Muscle layer of colon (tissue), 2 donors: ENCODE data around the gene SH3BP4.

Experiments used
- H3K27ac ChIP-seq: one replicate; pipeline ENCODE4 v1.7.0; 2013; ENCODE audit warnings: low read depth, mild to moderate bottlenecking, low read length, moderate library complexity
- H3K27me3 ChIP-seq, 2 donors: one replicate each; pipeline ENCODE4 v1.7.0; 2013; ENCODE audit warnings: low read length in 2 of 2, mild to moderate bottlenecking in 2 of 2; ENCODE audit not compliant: insufficient read depth in 2 of 2, control insufficient read depth in 1 of 2
- H3K36me3 ChIP-seq: one replicate; pipeline ENCODE4 v1.7.0; 2013; ENCODE audit warnings: mild to moderate bottlenecking, low read length; ENCODE audit not compliant: insufficient read depth
- H3K4me1 ChIP-seq: one replicate; pipeline ENCODE4 v1.7.0; 2013; ENCODE audit warnings: mild to moderate bottlenecking, low read length; ENCODE audit not compliant: insufficient read depth
- H3K4me3 ChIP-seq, 2 donors: one replicate each; pipeline ENCODE4 v1.7.0; 2013; ENCODE audit warnings: low read length in 2 of 2, low read depth in 1 of 2, mild to moderate bottlenecking in 1 of 2, moderate library complexity in 1 of 2
- H3K9ac ChIP-seq: one replicate; pipeline ENCODE4 v1.7.0; 2013; ENCODE audit warnings: low read length
- H3K9me3 ChIP-seq: one replicate; pipeline ENCODE4 v1.7.0; 2013; ENCODE audit warnings: mild to moderate bottlenecking, low read length
- donor health status: abdominal sarcoma.
- donor health status: Adenocarcinoma of cecum.

Gene SH3BP4

DNA sequence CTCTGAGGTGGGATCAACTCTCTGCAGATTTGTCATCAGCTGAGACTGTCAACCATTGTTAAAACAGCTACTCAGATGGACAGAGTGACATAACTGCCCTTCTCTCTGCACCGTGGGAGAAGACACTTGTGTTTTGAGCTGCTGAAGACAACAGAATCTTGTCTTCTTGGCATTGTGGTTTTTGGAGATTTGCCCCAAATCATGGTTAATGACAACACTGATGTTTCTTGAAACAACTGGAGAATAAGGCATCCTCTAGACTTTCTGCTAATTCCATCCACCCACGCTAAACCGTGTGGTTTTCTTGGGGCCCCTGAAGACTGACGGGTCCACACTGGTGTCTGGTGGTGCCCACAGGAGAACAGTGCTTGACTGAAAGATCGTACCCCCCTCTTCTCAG lies 39.5 kb downstream of the SH3BP4 start:
- no peaks in the 10 kb centered on the region for H3K27me3 ChIP-seq
- no peak overlapping the region for H3K9ac ChIP-seq
- no peak overlapping the region for H3K4me3 ChIP-seq
- peaks cover 14% of the 10 kb centered on the region for H3K4me1 ChIP-seq
- no peaks in the 10 kb centered on the region for H3K9me3 ChIP-seq
- H3K27ac ChIP-seq: no peak overlapping the region
- no peaks in the 10 kb centered on the region for H3K36me3 ChIP-seq

DNA sequence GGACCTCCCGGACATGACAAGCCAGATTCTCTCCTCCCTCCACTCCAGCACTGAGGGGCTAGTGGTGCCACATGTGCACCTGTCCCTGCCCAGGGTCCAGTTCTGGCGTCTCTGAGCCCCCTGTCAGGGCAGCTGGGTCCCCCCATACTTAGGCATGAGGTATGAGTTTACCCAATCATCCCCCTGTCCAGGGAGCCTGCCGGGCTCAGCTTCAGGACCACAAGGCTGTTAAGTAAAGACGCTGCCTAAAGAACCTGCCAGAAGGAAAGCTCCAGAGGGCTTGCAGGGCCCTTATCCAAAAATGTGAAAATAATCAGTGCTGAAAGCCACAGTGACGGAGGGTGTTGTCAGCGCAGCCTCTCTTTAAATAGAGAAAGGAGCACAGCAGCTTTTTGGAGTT lies 40.0 kb downstream of the SH3BP4 start:
- Histone ChIP-seq H3K4me3 (no peak overlapping the region), H3K27me3 (no peaks in the 10 kb centered on the region), H3K27ac (no peak overlapping the region), H3K9ac (no peak overlapping the region), H3K4me1 (peaks cover 14% of the 10 kb centered on the region), H3K9me3 (no peaks in the 10 kb centered on the region), H3K36me3 (no peaks in the 10 kb centered on the region)

DNA sequence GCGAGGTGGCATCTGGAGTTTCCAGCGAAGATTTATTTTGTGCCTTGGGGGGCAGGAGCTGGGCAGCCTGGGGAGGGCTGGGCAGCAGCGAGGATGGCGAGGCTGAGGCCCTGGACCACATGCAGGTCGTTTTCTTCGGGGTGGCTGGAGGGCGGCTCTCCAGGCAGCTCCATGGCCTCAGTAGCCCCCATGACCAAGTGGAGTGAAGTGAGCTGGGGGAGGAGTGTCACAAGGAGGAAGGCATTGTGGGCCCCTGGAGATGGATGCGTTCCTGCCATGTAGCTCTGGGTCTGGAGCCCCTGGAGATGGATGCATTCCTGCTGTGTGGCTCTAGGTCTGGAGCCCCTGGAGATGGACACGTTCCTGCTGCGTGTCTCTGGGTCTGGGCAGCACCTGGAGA lies 40.4 kb downstream of the SH3BP4 start:
- Histone ChIP-seq H3K4me3 (no peak overlapping the region), H3K9me3 (no peaks in the 10 kb centered on the region), H3K36me3 (no peaks in the 10 kb centered on the region), H3K4me1 (peaks cover 14% of the 10 kb centered on the region), H3K27me3 (no peaks in the 10 kb centered on the region), H3K9ac (no peak overlapping the region), H3K27ac (no peak overlapping the region)

DNA sequence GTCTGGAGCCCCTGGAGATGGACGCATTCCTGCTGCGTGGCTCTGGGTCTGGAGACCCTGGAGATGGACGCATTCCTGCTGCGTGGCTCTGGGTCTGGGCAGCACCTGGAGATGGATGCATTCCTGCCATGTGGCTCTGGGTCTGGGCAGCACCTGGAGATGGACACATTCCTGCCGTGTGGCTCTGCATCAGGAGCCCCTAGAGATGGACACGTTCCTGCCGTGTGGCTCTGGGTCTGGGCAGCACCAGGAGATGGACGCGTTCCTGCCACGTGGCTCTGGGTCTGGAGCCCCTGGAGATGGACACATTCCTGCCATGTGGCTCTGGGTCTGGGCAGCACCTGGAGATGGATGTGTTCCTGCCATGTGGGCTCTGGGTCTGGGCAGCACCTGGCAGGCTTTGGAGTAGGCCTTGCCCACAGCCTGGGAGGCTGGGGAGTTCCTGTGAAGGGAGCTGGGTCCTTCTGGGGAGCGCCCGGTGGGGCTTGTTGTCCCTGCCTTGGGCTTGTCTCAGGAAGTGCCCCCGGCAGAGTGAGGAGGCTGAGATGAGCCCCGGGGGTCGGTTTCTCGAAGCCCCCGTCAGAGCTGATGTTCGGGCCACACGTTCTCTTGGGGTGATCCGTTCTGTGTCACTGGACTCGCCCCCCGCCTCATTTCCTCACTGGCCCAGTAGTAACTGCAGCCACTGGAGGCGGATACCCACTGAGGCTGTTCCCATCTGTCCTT lies 41.0 kb downstream of the SH3BP4 start:
- Histone ChIP-seq H3K27ac (no peak overlapping the region), H3K27me3 (no peaks in the 10 kb centered on the region), H3K36me3 (no peaks in the 10 kb centered on the region), H3K4me3 (no peak overlapping the region), H3K4me1 (peaks cover 14% of the 10 kb centered on the region), H3K9me3 (no peaks in the 10 kb centered on the region), H3K9ac (no peak overlapping the region)

DNA sequence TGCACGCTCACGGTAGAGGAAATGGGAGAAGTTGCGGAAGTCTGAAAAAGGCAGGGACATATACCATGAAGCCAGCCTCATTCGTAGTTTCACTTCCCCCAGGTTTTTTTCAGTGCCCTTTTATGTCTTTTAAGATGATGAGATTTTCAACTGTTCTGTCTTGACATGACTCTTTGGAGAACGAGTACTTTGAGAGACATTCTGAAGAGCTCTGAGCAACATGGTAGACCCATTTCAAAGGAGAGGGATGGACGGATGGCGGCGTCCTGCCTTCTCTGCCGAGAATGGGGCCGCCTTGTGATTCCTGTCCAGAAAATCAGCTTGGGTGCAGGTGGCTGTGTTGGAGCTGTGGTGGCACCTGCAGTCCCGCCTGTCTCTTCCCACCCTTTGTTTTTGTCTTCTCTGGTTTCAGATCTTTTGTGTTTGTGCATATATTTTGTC lies 41.7 kb downstream of the SH3BP4 start:
- Histone ChIP-seq H3K27ac (no peak overlapping the region), H3K36me3 (no peaks in the 10 kb centered on the region), H3K4me3 (no peak overlapping the region), H3K9ac (no peak overlapping the region), H3K27me3 (no peaks in the 10 kb centered on the region), H3K4me1 (peaks cover 14% of the 10 kb centered on the region), H3K9me3 (no peaks in the 10 kb centered on the region)

DNA sequence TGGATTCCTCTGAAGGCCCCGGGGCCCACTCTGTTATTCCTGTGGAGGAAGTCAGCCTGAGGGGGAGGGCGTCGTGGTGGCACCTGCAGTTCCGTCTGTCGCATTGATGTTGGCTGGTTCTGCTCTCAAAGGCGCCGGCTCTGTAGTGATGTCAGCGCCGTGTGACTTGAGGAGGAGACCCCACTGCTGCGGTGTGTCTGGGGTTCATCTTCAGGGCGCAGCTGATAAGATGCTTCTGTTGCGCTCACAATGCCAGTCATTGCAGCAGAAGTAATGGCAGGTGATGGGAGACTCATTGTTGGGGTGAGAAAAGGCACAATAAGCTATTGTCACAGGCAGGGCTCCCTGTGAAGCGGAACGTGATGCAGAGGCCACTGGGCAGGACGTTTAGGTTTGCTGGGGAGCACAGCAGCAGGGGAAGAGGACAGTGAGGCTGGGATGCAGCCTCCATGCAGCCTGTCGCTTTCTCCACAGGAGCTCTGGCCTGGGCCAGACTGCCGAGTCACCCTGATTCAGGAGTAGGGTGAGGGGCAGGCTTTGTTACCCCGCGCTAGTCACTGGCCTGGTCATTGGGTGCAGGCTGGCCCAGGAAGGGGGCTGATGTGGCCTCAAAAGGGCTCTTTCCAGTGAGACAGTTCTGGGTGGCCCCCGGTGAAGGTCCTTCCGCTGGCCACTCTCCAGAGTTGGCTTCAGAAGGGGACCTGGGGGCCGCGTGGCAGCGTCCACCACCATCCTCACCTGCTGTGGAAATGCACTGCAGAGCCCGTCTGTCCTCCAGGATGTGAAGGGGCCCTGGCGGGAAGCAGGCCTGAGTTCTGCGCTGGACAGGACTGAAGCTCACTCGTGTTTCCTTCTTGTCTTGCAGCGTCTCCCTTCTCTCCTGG lies 42.9 kb downstream of the SH3BP4 start:
- Histone ChIP-seq H3K9ac (no peak overlapping the region), H3K36me3 (no peaks in the 10 kb centered on the region), H3K27ac (no peak overlapping the region), H3K9me3 (no peaks in the 10 kb centered on the region), H3K4me3 (no peak overlapping the region), H3K4me1 (peaks cover 3% of the 10 kb centered on the region), H3K27me3 (no peaks in the 10 kb centered on the region)

DNA sequence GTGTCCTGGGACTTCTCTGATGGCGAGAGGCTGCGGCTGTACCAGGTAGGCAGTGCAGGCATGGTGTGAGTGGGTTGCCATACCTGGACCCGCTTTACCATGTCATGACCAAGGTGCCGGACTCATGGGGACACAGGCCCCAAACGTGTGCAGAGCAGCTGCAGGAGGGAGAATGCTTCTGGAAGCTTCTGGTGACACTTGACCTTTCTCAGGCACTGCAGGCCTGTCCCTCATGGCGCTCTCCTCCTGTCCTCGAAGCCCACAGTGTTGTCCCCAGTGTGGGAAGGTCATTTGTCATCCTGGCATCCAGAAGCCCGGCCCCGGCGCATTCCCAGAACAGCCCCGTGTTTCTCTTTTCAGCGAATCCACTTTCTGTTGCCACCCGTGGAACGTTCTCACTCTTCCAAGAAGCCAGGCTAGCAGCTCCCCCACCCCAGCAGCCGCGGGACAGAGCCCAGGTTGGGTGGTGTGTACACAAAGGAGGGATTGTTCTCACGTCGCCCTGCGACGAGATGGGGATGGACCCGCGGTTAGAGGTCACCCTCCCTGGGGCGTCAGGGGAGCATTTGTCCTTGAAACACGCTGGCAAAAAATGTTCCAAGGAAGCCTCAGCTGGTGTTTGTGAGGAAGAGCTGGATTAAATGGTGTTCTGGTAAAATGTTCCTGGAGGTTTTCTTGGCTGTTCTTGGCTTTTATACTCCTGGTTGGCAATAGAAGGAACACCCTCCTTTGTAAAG lies 43.7 kb downstream of the SH3BP4 start:
- no peak overlapping the region for H3K27ac ChIP-seq
- no peak overlapping the region for H3K9ac ChIP-seq

DNA sequence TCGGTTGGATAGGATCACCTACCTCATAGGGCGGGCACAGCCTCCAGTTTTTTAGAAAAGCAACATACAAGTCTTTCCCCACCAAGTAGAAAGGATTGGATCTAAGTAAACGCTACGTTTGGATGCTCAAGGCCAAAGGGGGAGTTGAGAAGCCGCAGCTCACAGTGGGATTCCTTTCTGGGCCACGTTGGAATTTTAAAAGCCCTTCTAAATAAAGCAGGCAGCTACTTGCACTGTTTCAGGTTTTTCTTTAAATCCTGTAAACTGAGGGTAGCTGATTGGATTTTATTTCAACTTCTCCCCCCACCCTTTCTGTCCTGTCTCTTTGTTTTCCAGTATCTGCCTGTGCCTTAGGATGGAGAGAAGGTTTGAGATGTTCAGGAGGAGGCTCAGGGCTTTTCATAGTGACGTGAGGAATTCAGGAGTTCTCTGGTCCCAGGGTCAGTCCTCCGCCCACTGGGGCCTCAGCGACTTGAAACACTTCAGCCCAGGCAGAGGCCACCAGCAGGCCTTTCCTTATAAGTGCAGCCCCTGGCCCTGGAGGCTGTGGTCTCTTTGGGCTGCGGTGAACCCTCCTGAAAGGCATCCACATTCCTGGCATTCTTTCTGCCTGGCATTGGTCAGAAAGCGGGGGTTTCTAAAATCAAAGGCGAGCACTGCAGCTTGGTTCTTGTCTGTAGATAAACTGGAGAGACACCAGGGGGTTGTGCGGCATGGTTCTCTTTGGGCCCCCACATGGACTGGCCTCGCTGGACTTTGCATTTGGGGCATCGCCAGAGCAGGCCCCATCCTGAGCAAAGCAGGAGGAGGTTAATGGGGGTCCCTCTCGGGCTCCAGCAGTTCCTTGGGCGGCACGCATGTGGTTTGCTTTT lies 44.5 kb downstream of the SH3BP4 start:
- no peak overlapping the region for H3K27ac ChIP-seq
- peaks cover 3% of the 10 kb centered on the region for H3K4me1 ChIP-seq
- H3K27me3 ChIP-seq: no peaks in the 10 kb centered on the region

More for the DNA sequence above, 43.7 kb downstream of the SH3BP4 start:
- Histone ChIP-seq H3K9me3 (no peaks in the 10 kb centered on the region), H3K4me3 (no peak overlapping the region), H3K27me3 (no peaks in the 10 kb centered on the region), H3K4me1 (peaks cover 3% of the 10 kb centered on the region), H3K36me3 (no peaks in the 10 kb centered on the region)

DNA sequence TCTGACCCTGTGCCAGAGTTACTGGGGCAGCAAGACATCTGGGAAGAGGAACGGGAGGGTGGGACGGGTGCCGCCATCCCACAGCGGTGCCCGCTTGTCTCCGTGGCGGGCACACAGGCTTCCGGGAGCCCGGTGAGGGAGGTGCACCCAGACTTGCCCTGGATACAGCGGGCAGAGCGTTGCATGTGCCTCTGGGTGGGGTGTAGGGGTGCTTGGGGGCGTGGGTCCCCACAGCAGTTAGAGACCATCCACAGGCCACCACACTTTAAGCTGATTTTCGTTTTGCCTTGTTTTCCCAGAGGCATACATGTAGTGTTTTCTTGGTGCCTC lies 45.1 kb downstream of the SH3BP4 start:
- Histone ChIP-seq H3K9me3 (no peaks in the 10 kb centered on the region), H3K36me3 (no peaks in the 10 kb centered on the region), H3K27me3 (no peaks in the 10 kb centered on the region), H3K9ac (no peak overlapping the region), H3K4me1 (peaks cover 3% of the 10 kb centered on the region), H3K4me3 (no peak overlapping the region), H3K27ac (no peak overlapping the region)

More for the DNA sequence above, 44.5 kb downstream of the SH3BP4 start:
- no peak overlapping the region for H3K4me3 ChIP-seq
- H3K9me3 ChIP-seq: no peaks in the 10 kb centered on the region
- H3K9ac ChIP-seq: no peak overlapping the region
- no peaks in the 10 kb centered on the region for H3K36me3 ChIP-seq

DNA sequence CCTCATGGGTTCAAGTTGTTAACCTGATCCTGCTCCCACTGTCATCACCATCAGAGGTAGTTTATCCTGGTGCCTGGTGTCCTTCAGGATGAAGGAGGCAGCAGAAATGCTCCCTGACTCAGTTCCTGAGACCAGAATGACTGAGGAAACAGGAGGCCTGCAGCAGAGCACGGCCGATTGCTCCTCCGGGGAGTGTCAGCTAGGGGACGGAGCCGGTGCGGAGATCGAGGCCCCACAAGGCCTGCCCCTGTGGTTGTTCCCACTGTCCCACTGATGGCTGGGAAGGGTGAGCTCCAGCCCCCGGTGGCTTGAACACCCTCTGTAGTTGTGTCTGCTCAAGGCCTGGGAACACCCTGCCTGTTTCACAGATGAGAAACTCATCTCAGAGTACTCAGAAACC lies 45.6 kb downstream of the SH3BP4 start:
- H3K9ac ChIP-seq: no peak overlapping the region
- H3K36me3 ChIP-seq: no peaks in the 10 kb centered on the region
- no peaks in the 10 kb centered on the region for H3K27me3 ChIP-seq
- no peaks in the 10 kb centered on the region for H3K9me3 ChIP-seq
- no peak overlapping the region for H3K27ac ChIP-seq
- H3K4me1 ChIP-seq: peaks cover 2% of the 10 kb centered on the region
- no peak overlapping the region for H3K4me3 ChIP-seq
